Keratinocyte (primary cell): ENCODE results near the gene PYGM. TPM values are rescaled to one million over a fixed set of nuclear protein-coding genes. Genes with fewer than 3 reads are reported as not detected.

Source experiments
- DNase-seq: peaks from one replicate; pipeline ENCODE4 v3.0.0-alpha.2; 2011; ENCODE audit warnings: low read depth, missing footprints, low spot score
- FAIRE-seq: peaks from 2 replicates; lab custom pipeline; 2011; peaks lifted over from hg19 to GRCh38; lab: Jason Lieb, UNC
- H2AFZ ChIP-seq: 2 replicates; pipeline ENCODE4 v1.6.0; 2012; ENCODE audit warnings: low read length, control low read depth, inconsistent platforms; ENCODE audit not compliant: control insufficient read depth
- H3K27ac ChIP-seq: 2 replicates; pipeline ENCODE4 v1.5.1; 2011; ENCODE audit warnings: low read length; ENCODE audit not compliant: control insufficient read depth, insufficient read depth
- H3K27me3 ChIP-seq: 3 replicates; pipeline ENCODE4 v1.6.0; 2011; ENCODE audit warnings: low read length; ENCODE audit not compliant: control insufficient read depth, insufficient read depth; ENCODE audit errors: extremely low read depth
- H3K36me3 ChIP-seq, 2 experiments: 2 replicates in 1 of 2; 3 replicates in 1 of 2; pipeline ENCODE4 v1.5.1; 2011; ENCODE audit warnings: low read length in 2 of 2, mild to moderate bottlenecking in 1 of 2; ENCODE audit not compliant: control insufficient read depth in 2 of 2, insufficient read depth in 2 of 2; ENCODE audit errors: extremely low read depth in 1 of 2
- H3K4me1 ChIP-seq: 3 replicates; pipeline ENCODE4 v1.5.1; 2011; ENCODE audit warnings: low read length; ENCODE audit not compliant: control insufficient read depth, insufficient read depth; ENCODE audit errors: extremely low read depth
- H3K4me2 ChIP-seq: 3 replicates; pipeline ENCODE4 v1.6.0; 2011; ENCODE audit warnings: low read depth, low read length; ENCODE audit not compliant: control insufficient read depth, insufficient read depth; ENCODE audit errors: extremely low read depth
- H3K4me3 ChIP-seq, 3 experiments: fragments of 200-600 bp in 1 of 3; sonication (generic) in 1 of 3; 2 replicates in 2 of 3; 3 replicates in 1 of 3; pipeline ENCODE4 v1.5.1; 2011 to 2016; ENCODE audit warnings: low read length in 3 of 3, mild to moderate bottlenecking in 3 of 3, control low read depth in 2 of 3, inconsistent platforms in 1 of 3, low read depth in 1 of 3, mixed read lengths in 1 of 3, mixed run types in 1 of 3, moderate library complexity in 1 of 3; ENCODE audit not compliant: control insufficient read depth in 2 of 3, insufficient read depth in 2 of 3; ENCODE audit errors: extremely low read depth in 1 of 3
- H3K79me2 ChIP-seq: 2 replicates; pipeline ENCODE4 v1.6.0; 2012; ENCODE audit warnings: low read length; ENCODE audit not compliant: control insufficient read depth, insufficient read depth
- H3K9ac ChIP-seq: 3 replicates; pipeline ENCODE4 v1.6.0; 2011; ENCODE audit warnings: low read length; ENCODE audit not compliant: control insufficient read depth, insufficient read depth; ENCODE audit errors: extremely low read depth
- H3K9me1 ChIP-seq: 3 replicates; pipeline ENCODE4 v1.6.0; 2011; ENCODE audit warnings: low read length; ENCODE audit not compliant: control insufficient read depth, insufficient read depth; ENCODE audit errors: extremely low read depth
- H3K9me3 ChIP-seq: 2 replicates; pipeline ENCODE4 v1.5.1; 2012; ENCODE audit warnings: low read depth, low read length; ENCODE audit not compliant: control insufficient read depth
- H4K20me1 ChIP-seq: 3 replicates; pipeline ENCODE4 v1.6.0; 2011; ENCODE audit warnings: low read length; ENCODE audit not compliant: control insufficient read depth, insufficient read depth; ENCODE audit errors: extremely low read depth
- EZH2 ChIP-seq: IDR thresholded peaks from one replicate; pipeline ENCODE4 v1.6.1; 2012; ENCODE audit warnings: inconsistent platforms, mild to moderate bottlenecking, low read length, moderate library complexity
- dilution Hi-C: fragments of 300-500 bp; cut with MboI; formaldehyde crosslinking; loops from one replicate; pipeline ENCODE4 v1.7.0; 2020; ENCODE audit warnings: low sequenced_read_pairs; ENCODE audit not compliant: extremely low pct_ligation_motif_present
- polyA plus RNA-seq, 5 experiments: library from polyadenylated mRNA; depleted of rRNA in 3 of 5; stranded (reverse) in 3 of 5; stranded (forward) in 1 of 5; unstranded in 1 of 5; fragments of >200 nt; gene quantifications; 1 replicate in 1 of 5; 2 replicates in 3 of 5; 3 replicates in 1 of 5; pipeline versions ENCODE4 v1.2.1 to v1.2.3, GENCODE V29; 2011 to 2012; ENCODE audit warnings: missing spikeins in 2 of 5, low read depth in 1 of 5, low replicate concordance in 1 of 5
- TF ChIP-seq, protein P1 (sequence below), 3 experiments: IDR thresholded peaks in 1 of 3; conservative IDR thresholded peaks in 1 of 3; optimal IDR thresholded peaks in 1 of 3; 2 replicates in 2 of 3; 3 replicates in 1 of 3; pipeline versions ENCODE3 to v1.5.1; 2011; ENCODE audit warnings: low read length in 3 of 3, mild to moderate bottlenecking in 3 of 3, moderate library complexity in 2 of 3, control low read depth in 1 of 3, inconsistent platforms in 1 of 3; ENCODE audit not compliant: insufficient read depth in 2 of 3; ENCODE audit errors: extremely low read depth in 1 of 3

The PYGM gene
- polyA plus RNA-seq, 1 donor (not counting 4 experiments of a cell fraction or from before 2014, with no cell fraction given), result 0.05 TPM

GRCh38 chr11:64747961-64748665, 11.7 kb downstream of the PYGM start:
- Histone ChIP-seq H3K27me3 (peaks cover 37% of the 10 kb centered on the region), H3K9me3 (no peaks in the 10 kb centered on the region), H3K9me1 (no peaks in the 10 kb centered on the region), H3K4me2 (no peak overlapping the region), H3K4me3 (no peak overlapping the region), H2AFZ (no peak overlapping the region), H3K27ac (no peak overlapping the region), H4K20me1 (no peaks in the 10 kb centered on the region), H3K9ac (no peak overlapping the region), H3K36me3 (no peaks in the 10 kb centered on the region), H3K4me1 (peaks cover 20% of the 10 kb centered on the region), H3K79me2 (no peaks in the 10 kb centered on the region)
- no peak for TF ChIP-seq EZH2
- TF ChIP-seq, protein P1, sequence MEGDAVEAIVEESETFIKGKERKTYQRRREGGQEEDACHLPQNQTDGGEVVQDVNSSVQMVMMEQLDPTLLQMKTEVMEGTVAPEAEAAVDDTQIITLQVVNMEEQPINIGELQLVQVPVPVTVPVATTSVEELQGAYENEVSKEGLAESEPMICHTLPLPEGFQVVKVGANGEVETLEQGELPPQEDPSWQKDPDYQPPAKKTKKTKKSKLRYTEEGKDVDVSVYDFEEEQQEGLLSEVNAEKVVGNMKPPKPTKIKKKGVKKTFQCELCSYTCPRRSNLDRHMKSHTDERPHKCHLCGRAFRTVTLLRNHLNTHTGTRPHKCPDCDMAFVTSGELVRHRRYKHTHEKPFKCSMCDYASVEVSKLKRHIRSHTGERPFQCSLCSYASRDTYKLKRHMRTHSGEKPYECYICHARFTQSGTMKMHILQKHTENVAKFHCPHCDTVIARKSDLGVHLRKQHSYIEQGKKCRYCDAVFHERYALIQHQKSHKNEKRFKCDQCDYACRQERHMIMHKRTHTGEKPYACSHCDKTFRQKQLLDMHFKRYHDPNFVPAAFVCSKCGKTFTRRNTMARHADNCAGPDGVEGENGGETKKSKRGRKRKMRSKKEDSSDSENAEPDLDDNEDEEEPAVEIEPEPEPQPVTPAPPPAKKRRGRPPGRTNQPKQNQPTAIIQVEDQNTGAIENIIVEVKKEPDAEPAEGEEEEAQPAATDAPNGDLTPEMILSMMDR (optimal IDR thresholded peaks at IDR 0.05 in 1 of 3, IDR thresholded peaks at IDR 0.05 in 1 of 3, conservative IDR thresholded peaks at IDR 0.05 in 1 of 3; ENCODE audit: extremely low read depth in 1 of 3, insufficient read depth in 2 of 3, low read length in 3 of 3), result no peak
- DNase-seq, result no peak
- dilution Hi-C loops, result no loop called here
- FAIRE-seq, result no peak

DNA sequence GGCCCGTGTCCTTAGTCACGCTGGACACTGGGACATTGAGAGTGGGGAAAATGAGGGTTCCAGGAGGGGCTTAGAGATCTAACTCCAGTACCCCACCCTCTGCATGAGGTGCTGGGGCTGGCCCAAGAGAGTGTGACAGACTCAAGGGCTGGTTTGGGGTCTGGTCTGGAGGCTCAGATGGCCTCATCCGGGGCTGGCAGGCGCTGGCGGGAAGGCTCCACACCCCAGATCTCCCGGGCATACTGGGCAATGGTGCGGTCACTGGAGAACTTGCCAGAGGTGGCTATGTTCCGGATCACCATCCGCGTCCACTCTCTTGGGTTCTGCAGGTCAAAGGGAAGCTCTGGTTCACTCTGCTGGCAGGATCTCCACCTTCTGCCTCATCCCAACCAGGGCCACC, 13.3 kb downstream of the PYGM start:
- peaks cover 28% of the 10 kb centered on the region for H3K4me1 ChIP-seq
- dilution Hi-C loops, result no loop called here
- H4K20me1 ChIP-seq, result no peaks in the 10 kb centered on the region
- H3K27me3 ChIP-seq, result peaks cover 53% of the 10 kb centered on the region
- H3K4me2 ChIP-seq, result no peak overlapping the region
- no peak overlapping the region for H3K27ac ChIP-seq
- FAIRE-seq, result no peak
- no peak for DNase-seq
- no peak overlapping the region for H2AFZ ChIP-seq
- no peak overlapping the region for H3K4me3 ChIP-seq
- H3K36me3 ChIP-seq, result no peaks in the 10 kb centered on the region
- no peaks in the 10 kb centered on the region for H3K79me2 ChIP-seq
- H3K9me1 ChIP-seq, result no peaks in the 10 kb centered on the region
- no peaks in the 10 kb centered on the region for H3K9me3 ChIP-seq
- no peak overlapping the region for H3K9ac ChIP-seq
- TF ChIP-seq EZH2, result no peak
- TF ChIP-seq, protein P1 (optimal IDR thresholded peaks at IDR 0.05 in 1 of 3, IDR thresholded peaks at IDR 0.05 in 1 of 3, conservative IDR thresholded peaks at IDR 0.05 in 1 of 3; ENCODE audit: extremely low read depth in 1 of 3, insufficient read depth in 2 of 3, low read length in 3 of 3), result no peak
